ENCODE results near the gene ARL1. TPM values are rescaled to one million over a fixed set of nuclear protein-coding genes. Genes with fewer than 3 reads are reported as not detected.

The ARL1 gene
- total RNA-seq, 1 experiment from 2014 or later = 76.0 TPM

DNA sequence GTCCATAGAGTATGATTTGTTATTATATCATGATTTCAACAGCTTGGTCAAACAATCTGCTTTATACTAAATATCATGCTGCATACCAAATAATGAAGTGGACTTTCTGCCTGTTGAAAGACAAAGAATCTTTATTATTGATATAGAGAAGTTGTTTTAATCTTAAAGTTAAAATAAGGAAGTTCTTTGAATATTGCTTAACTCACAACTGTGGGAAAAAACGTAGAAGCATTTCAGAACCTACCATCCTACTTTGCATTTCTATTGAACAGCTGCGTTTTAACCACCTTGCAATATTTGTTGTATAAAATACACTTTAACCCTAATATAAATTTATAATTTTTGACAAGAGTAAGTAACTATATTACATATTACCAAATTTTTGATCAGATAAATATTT, 22.9 kb upstream of the ARL1 start (continued):
- TF ChIP-seq ELF1 (IDR thresholded peaks at IDR 0.05; ENCODE audit: borderline replicate concordance, low read depth) (no peak), SP1 (IDR thresholded peaks at IDR 0.05; ENCODE audit: low read depth) (no peak), RAD21 (IDR thresholded peaks at IDR 0.05; ENCODE audit: low read depth) (no peak), POLR2A (IDR thresholded peaks at IDR 0.05; ENCODE audit: borderline replicate concordance, extremely low read depth, insufficient read depth, insufficient read length) (no peak), EZH2 (IDR thresholded peaks at IDR 0.05) (no peak)

DNA sequence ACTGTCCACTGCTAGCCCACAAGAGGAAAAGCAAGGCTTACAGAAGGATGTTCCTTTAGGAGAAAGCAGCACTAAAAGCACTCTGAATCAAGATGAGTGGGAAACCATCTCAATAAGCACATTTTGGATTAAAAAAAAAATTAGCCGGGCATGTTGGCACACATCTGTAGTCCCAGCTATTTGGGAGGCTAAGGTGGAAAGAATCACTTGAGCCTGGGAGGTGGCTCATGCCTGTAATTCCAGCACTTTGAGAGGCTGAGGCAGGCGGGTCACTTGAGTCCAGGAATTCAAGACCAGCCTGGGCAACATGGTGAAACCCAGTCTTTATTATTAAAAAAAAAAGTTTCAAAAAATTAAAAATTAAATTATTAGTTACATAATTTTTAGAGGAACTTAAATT, 17.0 kb upstream of the ARL1 start:
- Histone ChIP-seq H3K9me3 (ENCODE audit: control insufficient read depth in 1 of 2, insufficient read depth in 1 of 2, low read depth in 1 of 2, low read length in 2 of 2) (no peaks in the 10 kb centered on the region), H3K36me3 (ENCODE audit: control insufficient read depth in 1 of 2, insufficient read depth in 2 of 2, low read length in 2 of 2) (no peaks in the 10 kb centered on the region), H4K20me1 (ENCODE audit: insufficient read depth) (no peaks in the 10 kb centered on the region), H3K4me1 (ENCODE audit: control insufficient read depth in 1 of 2, insufficient read depth in 2 of 2, low read length in 2 of 2) (no peaks in the 10 kb centered on the region), H3K4me3 (replicated peaks in 1 of 2; ENCODE audit: low read depth in 1 of 2, low read length in 2 of 2) (no peak overlapping the region), H3K27ac (ENCODE audit: low read depth, low read length) (no peak overlapping the region), H2AFZ (ENCODE audit: low read depth, low read length, poor library complexity, severe bottlenecking) (no peak overlapping the region), H3K27me3 (ENCODE audit: insufficient read depth, low read length) (no peaks in the 10 kb centered on the region), H3K79me2 (ENCODE audit: insufficient read depth, low read length) (no peaks in the 10 kb centered on the region), H3K9me2 (ENCODE audit: insufficient read depth) (no peaks in the 10 kb centered on the region), H3K4me2 (ENCODE audit: low read length) (no peak overlapping the region), H3K9ac (ENCODE audit: low read length) (no peak overlapping the region)
- RAD21 ChIA-PET (ENCODE audit: low non-redundant PET in 1 of 2, low total read pairs in 2 of 2, uncharacterized antibody in 2 of 2, unreplicated experiment in 2 of 2) = no interaction called here
- DNase-seq (ENCODE audit: low read depth, low spot score) = no peak
- POLR2A ChIA-PET = no interaction called here
- no peak for ATAC-seq
- CTCF ChIA-PET = no interaction called here
- no peak for TF ChIP-seq POLR2AphosphoS5 (IDR thresholded peaks at IDR 0.05; ENCODE audit: low read depth, low read length)
- TF ChIP-seq EGR1 (IDR thresholded peaks at IDR 0.05; ENCODE audit: low read depth) = no peak
- TF ChIP-seq CEBPB (IDR thresholded peaks at IDR 0.05; ENCODE audit: low read depth) = no peak
- no peak for TF ChIP-seq REST (IDR thresholded peaks at IDR 0.05; ENCODE audit: low read depth)
- no peak for TF ChIP-seq ELF1 (IDR thresholded peaks at IDR 0.05; ENCODE audit: borderline replicate concordance, low read depth)
- no peak for TF ChIP-seq RAD21 (IDR thresholded peaks at IDR 0.05; ENCODE audit: low read depth)
- no peak for TF ChIP-seq EZH2phosphoT487 (IDR thresholded peaks at IDR 0.05; ENCODE audit: borderline replicate concordance)
- no peak for TF ChIP-seq ZBTB33 (IDR thresholded peaks at IDR 0.05; ENCODE audit: extremely low read depth, insufficient replicate concordance, low read length)
- no peak for TF ChIP-seq SP1 (IDR thresholded peaks at IDR 0.05; ENCODE audit: low read depth)
- no peak for TF ChIP-seq POLR2A (IDR thresholded peaks at IDR 0.05; ENCODE audit: borderline replicate concordance, extremely low read depth, insufficient read depth, insufficient read length)
- no peak for TF ChIP-seq SIN3A (IDR thresholded peaks at IDR 0.05; ENCODE audit: low read depth)
- no peak for TF ChIP-seq ZFX (IDR thresholded peaks at IDR 0.05)
- no peak for TF ChIP-seq FOSL1 (IDR thresholded peaks at IDR 0.05; ENCODE audit: low read depth)
- no peak for TF ChIP-seq EZH2 (IDR thresholded peaks at IDR 0.05)
- TF ChIP-seq ZNF274 (IDR thresholded peaks at IDR 0.05; ENCODE audit: low read depth, low read length) = no peak
- TF ChIP-seq CBX3 (IDR thresholded peaks at IDR 0.05; ENCODE audit: low read depth) = no peak
- TF ChIP-seq TCF7L2 (IDR thresholded peaks at IDR 0.05; ENCODE audit: borderline replicate concordance, extremely low read depth, insufficient read depth, insufficient read length) = no peak
- TF ChIP-seq, protein P1, sequence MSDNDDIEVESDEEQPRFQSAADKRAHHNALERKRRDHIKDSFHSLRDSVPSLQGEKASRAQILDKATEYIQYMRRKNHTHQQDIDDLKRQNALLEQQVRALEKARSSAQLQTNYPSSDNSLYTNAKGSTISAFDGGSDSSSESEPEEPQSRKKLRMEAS (IDR thresholded peaks at IDR 0.05) = no peak
- no peak for TF ChIP-seq SRF (IDR thresholded peaks at IDR 0.05; ENCODE audit: low read depth)
- TF ChIP-seq JUND (IDR thresholded peaks at IDR 0.05) = no peak
- intact Hi-C loops (cut with micrococcal nuclease) = loop anchor here (5.0 kb wide), 1 partner anchor 63 kb away; no protein-coding TSS in a partner anchor
- no TSS peak for BruUV-seq (replicated peaks)
